Stimulated activated CD8-positive, alpha-beta memory T cell treated with anti-CD3 and anti-CD28 coated beads, Interleukin-15, amount 100 ng/mL, for 48 hours (primary cell): Measurements from ENCODE around the gene SUN2.

ENCODE experiments used
- DNase-seq, 2 donors: peaks; one replicate each; pipeline ENCODE4 v3.0.0-alpha.2; 2020; ENCODE audit warnings: low read depth in 2 of 2

The SUN2 gene

GRCh38 chr22:38751422-38752346, 4.1 kb downstream of the SUN2 start:
- peak; percentile 63 to 67 for DNase-seq

- DNase-seq, result no peak
These were observed 4.8 kb downstream of the SUN2 start for GRCh38 chr22:38751066-38751421.

- DNase-seq, result no peak
These were observed 5.2 kb downstream of the SUN2 start for GRCh38 chr22:38750638-38751037.

DNA sequence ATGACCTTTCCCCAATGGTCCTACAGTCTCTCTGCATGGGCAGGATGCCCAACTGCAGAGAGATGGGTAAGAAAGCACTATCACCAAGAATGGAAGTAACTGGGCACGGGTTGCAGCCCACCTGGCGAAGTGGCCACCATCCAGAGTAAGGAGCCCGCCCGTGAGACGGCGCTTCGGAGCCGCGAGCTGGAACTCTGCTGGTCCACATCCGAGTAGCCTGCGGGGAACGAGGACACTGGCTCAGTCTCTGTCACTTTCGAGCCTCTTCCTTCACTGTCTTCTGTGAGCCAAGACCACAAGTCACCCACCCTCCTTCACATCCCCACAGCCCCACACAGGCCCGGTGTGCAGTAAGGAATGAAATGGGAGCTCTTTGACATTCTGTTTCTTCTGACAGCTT, 5.7 kb downstream of the SUN2 start:
- no peak for DNase-seq

GRCh38 chr22:38748487-38749136, 7.2 kb downstream of the SUN2 start:
- no peak for DNase-seq

- DNase-seq, result no peak
These were observed 9.9 kb downstream of the SUN2 start for GRCh38 chr22:38745676-38746460.

DNA sequence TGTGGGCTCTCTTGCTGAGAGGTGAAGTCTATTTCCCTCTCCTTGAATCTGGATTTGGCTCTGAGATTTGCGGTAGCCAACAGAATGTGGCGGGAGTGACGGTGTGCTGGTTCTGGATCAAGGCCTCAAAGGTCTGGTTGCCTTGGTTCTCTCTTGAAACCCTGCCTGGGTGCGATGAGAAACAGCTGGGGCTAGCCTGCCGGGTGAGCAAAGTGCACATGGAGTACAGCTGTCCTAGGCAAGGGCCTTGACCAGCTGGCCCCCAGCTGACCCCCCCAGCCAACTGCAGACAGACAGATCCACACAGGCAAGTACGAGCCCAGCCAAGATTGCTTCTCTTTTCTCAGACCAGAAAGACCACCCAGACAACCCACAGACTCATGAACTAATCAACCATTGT, 10.8 kb downstream of the SUN2 start:
- no peak for DNase-seq

DNA sequence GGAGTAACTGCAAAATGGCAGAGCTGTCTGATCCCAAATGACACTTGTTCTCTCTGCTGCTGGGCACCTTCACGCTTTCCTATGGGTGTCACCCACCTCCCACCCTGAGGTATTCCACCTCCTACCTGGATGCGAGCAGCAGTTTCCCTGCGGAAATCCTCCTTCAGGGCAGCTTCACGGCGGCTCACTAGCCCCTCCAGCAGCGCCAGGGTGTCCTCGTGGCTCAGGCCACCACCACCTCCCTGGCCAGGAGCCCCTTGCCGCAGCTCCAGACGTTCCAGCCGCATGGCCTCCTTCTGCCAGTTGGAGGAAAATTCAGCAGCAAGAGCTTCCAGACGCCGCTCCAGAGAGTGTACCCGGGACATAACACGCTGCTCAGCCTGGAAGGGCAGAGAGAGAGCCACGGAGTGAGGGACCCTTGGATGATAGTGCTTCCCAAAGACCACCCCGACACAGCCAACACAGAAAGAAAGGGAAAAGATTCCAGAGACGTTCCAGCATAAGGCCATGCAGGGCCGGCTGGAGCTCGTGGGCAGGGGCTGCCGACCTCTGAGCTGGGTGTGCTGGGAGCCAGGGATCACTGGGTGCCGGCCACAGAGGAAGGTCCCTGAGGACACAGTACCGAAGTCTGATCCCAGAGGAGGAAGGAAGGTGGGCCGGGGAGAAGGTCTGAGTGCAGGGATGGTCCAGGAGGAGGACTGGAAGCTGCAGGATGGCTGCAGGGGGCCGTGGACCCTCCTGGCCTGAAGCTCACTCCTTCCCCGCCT, 13.4 kb downstream of the SUN2 start:
- no peak for DNase-seq

DNA sequence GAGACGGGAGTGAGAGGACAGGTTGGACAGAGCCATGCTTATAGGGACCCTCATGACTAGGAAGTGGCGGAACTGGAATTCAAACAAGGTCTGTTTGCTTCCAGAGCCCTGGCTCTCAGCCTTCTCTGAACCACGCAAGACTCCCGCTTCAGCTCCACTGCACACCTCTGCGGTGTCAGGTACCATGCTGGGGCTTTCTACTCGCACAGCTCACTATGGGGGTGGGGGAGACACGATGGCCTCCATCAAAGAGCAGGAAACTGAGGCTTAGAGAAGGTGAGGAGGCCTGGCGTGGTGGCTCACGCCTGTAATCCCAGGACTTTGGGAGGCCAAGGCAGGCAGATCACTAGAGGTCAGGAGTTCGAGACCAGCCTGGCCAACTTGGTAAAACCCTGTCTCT, 14.2 kb downstream of the SUN2 start:
- no peak for DNase-seq

DNA sequence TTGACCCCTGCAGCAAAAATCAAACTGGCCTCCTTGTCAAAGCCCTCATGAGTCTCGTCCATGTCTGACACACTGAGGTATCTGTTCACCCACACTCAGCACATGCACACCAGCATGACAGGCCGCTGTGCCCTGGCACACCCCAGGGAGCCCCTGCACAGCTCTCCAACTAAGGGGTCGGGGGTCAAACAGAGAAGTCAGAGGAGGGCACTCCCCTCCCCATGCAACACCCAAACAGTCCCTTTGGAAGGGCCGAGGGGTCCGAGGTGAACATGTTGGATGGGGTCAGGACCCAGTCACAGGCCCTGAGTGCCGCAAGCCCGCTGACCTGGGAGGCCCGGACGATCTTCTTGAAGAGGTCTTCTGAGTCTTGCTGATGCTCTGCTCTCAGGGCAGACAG, 14.6 kb downstream of the SUN2 start:
- DNase-seq, result no peak

DNA sequence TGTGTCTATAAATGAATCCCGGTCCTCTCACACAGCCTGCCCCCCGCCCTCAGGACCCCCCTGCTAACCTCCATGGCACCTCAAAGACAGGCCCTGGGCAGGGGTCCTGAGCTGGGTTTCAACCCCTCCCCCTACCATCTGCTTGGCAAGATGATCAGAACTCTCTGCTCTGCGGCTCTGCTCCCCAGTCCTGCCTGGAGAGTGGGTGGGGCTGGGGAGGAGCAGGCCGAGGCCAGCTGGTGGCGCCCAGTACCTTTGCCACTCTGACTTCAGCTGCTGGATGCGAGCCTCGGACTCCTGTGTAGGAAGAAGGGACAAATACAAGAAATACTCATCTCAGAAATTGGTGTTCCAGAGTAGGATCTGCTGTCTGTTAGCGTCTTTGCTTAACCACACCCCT, 15.0 kb downstream of the SUN2 start:
- DNase-seq, result no peak

- no peak for DNase-seq
These were observed 15.6 kb downstream of the SUN2 start for GRCh38 chr22:38740116-38740723.

DNA sequence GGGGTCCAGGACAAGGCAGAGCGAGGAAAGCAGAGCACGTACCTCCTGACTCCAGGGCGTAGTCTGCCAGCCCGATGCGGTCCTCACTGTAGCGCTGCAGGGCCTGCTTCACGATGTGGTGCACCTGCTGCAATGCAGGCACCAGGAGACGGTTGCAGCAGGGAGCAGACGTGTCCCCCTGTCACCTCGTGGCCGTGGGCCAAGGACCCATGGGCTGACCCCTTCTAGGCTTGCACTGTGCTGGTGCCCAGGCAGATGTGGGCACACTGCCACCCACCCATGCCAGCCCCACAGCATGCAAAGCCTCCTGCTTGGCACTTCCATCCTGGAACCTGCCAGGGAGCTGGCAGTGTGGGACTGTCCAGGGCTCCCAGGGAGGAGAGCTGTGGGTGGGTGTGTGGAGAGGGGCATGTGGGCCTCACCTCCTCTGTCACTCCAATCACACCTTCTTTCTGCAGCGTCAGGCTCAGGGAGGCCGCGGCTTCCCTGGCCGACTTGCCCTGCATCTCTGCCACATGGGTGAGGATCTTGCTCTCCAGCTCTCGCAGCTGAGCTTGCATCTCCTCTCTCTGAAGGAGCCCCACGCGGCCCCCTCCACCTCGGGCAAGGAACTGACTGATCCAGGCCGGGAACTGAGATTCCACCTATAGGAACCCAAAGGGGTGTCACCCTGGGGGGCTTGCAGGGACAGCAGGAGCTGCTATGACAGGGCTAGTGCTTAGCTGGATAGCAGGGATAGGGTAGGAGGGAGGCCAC, 16.3 kb downstream of the SUN2 start:
- DNase-seq, result no peak

DNA sequence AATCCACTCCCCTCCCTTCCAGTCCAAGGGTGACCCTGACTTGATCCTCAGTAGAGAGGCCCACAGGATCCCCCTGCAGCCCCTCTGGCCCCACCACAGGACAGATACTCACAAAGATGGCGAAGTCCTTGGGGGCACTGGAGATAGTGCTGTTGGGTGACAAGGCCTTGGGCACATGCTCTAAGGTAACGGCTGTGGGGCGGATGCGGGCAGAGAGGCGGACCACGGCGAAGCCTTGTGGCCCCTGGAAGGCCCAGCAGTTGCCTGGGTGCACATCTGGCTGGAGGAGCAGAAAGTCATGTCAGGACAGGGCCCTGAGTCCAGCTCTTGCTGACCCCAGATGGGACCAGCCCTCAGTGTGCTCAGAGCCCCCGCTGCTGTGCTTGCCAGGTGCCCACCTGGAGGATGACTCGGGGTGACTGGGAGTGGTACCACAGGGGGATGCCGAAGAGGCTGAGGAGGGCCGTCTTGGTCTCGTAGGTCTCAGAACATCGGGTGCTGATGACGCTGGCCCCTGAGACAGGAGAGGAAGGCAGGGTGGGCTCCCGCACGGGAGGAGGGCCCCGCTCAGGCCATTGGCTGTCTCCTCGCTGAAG, 17.2 kb downstream of the SUN2 start:
- DNase-seq, result no peak

GRCh38 chr22:38737302-38738060, 18.3 kb downstream of the SUN2 start:
- no peak for DNase-seq

DNA sequence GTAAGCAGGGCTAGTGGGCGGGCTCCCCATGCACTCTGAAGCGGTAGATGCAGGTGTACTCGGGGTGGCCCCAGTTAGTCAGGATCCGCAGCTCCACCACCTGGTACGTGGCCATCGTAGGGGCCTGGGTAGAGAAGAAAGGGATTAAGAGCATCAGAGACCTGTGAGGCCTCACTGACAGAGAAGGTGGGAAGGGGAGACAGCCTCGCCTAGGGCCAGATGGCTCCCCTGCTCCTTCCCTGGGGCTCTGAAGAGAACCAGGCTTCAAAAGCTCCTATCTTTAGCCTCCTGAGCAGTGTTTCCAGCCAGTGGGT, 19.6 kb downstream of the SUN2 start:
- DNase-seq, result no peak

DNA sequence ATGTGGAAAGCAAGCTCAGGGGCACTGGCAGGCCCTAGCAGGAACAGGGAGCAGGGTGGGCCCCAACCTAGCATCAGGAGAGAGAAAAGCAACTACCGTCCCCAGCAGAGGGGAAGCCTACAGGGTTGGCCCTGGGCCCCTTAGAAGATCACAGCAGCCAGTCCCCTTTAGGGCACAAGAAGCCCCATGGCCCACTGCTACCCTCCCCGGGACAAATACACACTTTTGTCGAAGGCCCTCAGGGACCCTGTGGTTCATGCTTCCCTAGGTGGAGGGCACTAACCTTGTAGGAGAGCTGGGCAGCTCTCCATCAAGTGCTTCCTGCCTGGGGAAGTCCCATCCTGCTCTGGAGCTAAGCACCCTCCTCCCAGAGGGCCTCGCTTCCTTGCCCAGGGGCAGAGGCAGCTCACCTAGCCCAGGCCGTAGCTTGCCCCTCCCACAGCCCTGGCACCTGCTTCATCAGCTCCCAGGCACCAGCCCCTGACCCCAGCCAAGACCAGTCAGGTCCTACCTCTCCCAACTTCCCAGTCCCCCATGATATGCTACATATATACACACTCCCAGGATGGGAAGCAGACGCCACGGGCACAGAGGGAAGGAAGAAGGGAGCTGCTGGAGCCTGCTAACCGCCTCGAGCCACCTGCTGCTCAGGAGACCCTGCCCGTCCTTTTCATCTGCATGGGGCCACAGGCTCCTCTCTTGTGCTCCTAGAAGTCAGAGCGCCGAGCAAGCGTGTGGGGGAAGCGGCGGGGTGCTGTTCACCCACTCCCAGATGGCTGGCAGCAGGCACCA, 20.1 kb downstream of the SUN2 start:
- DNase-seq, result no peak

DNA sequence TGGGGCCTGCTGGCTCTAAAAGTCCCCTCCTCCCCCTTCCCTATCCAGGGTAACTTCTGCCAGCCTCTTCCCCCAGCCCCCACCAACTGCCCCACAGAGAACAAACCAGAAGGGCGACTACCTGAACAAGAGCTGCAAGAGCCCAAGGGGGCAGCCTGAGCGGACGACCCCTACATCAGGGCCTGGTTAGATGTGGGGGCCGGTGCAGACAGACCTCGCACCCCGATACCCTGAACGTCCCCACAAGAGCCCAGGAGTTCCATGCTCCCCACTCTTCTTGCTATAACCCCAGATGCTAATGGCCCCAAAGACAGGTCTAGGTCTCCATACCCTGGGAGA, 20.7 kb downstream of the SUN2 start:
- no peak for DNase-seq
